HepG2 (cell line): ENCODE results near the gene ITIH1. TPM values are rescaled to one million over a fixed set of nuclear protein-coding genes. Genes with fewer than 3 reads are reported as not detected.

ENCODE experiments used
- AHDC1 ChIP-seq: sonication (generic); formaldehyde crosslinking; IDR thresholded peaks from 2 replicates; pipeline ENCODE4 v1.5.1; 2020; ENCODE audit warnings: mild to moderate bottlenecking, missing genetic modification reagents, borderline replicate concordance
- ARNT ChIP-seq: fragments of 450-650 bp; IDR thresholded peaks from 2 replicates; pipeline ENCODE4 v1.6.1; 2017
- DNMT1 ChIP-seq: sonication (generic); formaldehyde crosslinking; IDR thresholded peaks from 2 replicates; pipeline ENCODE4 v1.5.1; 2020; ENCODE audit warnings: mild to moderate bottlenecking, missing genetic modification reagents
- HES4 ChIP-seq: sonication (generic); formaldehyde crosslinking; IDR thresholded peaks from 2 replicates; pipeline ENCODE4 v1.9.0; 2021; ENCODE audit warnings: mild to moderate bottlenecking, missing genetic modification reagents, borderline replicate concordance
- HOXA3 ChIP-seq: sonication (generic); formaldehyde crosslinking; IDR thresholded peaks from 2 replicates; pipeline ENCODE4 v1.5.0; 2020; ENCODE audit warnings: missing genetic modification reagents
- KDM6A ChIP-seq: IDR thresholded peaks from 2 replicates; pipeline ENCODE4 v1.6.1; 2016; ENCODE audit warnings: low read depth
- MIER2 ChIP-seq: IDR thresholded peaks from 2 replicates; pipeline ENCODE4 v1.6.1; 2016; ENCODE audit warnings: missing biosample characterization, missing genetic modification reagents
- RXRB ChIP-seq: IDR thresholded peaks from 2 replicates; pipeline ENCODE4 v1.6.1; 2016; ENCODE audit warnings: borderline replicate concordance, missing genetic modification reagents, missing compliant biosample characterization
- TOPORS ChIP-seq: sonication (generic); formaldehyde crosslinking; IDR thresholded peaks from 2 replicates; pipeline ENCODE4 v1.8.0; 2023; ENCODE audit warnings: mild to moderate bottlenecking, missing genetic modification reagents
- ZBTB4 ChIP-seq: sonication (generic); formaldehyde crosslinking; IDR thresholded peaks from 2 replicates; pipeline ENCODE4 v1.4.0; 2020; ENCODE audit warnings: missing genetic modification reagents, mild to moderate bottlenecking, borderline replicate concordance
- ZMYM3 ChIP-seq: sonication (generic); formaldehyde crosslinking; IDR thresholded peaks from 2 replicates; pipeline ENCODE4 v1.5.1; 2020; ENCODE audit warnings: mild to moderate bottlenecking, missing genetic modification reagents
- ZNF367 ChIP-seq: sonication (generic); formaldehyde crosslinking; IDR thresholded peaks from 2 replicates; pipeline ENCODE4 v1.4.0; 2020; ENCODE audit warnings: missing genetic modification reagents, borderline replicate concordance
- ZNF446 ChIP-seq: sonication (generic); formaldehyde crosslinking; IDR thresholded peaks from 2 replicates; pipeline ENCODE4 v1.5.0; 2020; ENCODE audit warnings: mild to moderate bottlenecking, missing genetic modification reagents
- ZNF512 ChIP-seq: sonication (generic); formaldehyde crosslinking; IDR thresholded peaks from 2 replicates; pipeline ENCODE4 v1.4.0; 2020; ENCODE audit warnings: mild to moderate bottlenecking, missing genetic modification reagents
- ZNF557 ChIP-seq: sonication (generic); formaldehyde crosslinking; IDR thresholded peaks from 2 replicates; pipeline ENCODE4 v1.4.0; 2020; ENCODE audit warnings: missing genetic modification reagents
- ZNF570 ChIP-seq: sonication (generic); formaldehyde crosslinking; IDR thresholded peaks from 2 replicates; pipeline ENCODE4 v1.4.0; 2020; ENCODE audit warnings: mild to moderate bottlenecking, missing genetic modification reagents, borderline replicate concordance
- ZNF619 ChIP-seq: sonication (generic); formaldehyde crosslinking; IDR thresholded peaks from 2 replicates; pipeline ENCODE4 v1.4.0; 2020; ENCODE audit warnings: mild to moderate bottlenecking, missing genetic modification reagents
- ZNF674 ChIP-seq: sonication (generic); formaldehyde crosslinking; IDR thresholded peaks from 2 replicates; pipeline ENCODE4 v1.5.0; 2020; ENCODE audit warnings: low read depth, mild to moderate bottlenecking, missing genetic modification reagents
- ZNF747 ChIP-seq: sonication (generic); formaldehyde crosslinking; IDR thresholded peaks from 2 replicates; pipeline ENCODE4 v1.8.1; 2023; ENCODE audit warnings: missing genetic modification reagents, mild to moderate bottlenecking, borderline replicate concordance
- ZSCAN25 ChIP-seq: sonication (generic); formaldehyde crosslinking; IDR thresholded peaks from 2 replicates; pipeline ENCODE4 v1.8.0; 2022; ENCODE audit warnings: mild to moderate bottlenecking, missing genetic modification reagents
- polyA plus RNA-seq, 8 experiments: library from polyadenylated mRNA; depleted of rRNA in 3 of 8; stranded (reverse) in 7 of 8; unstranded in 1 of 8; fragments of >200 nt; fragmentation: Illumina TruSeq in 4 of 8; extraction: Trizol in 4 of 8; gene quantifications; 2 replicates each; pipeline versions ENCODE4 v1.2.1 to v1.2.3, GENCODE V29; 2011 to 2016; ENCODE audit warnings: low read depth in 4 of 8, missing spikeins in 1 of 8, mixed read lengths in 1 of 8; ENCODE audit not compliant: insufficient read depth in 1 of 8
- total RNA-seq, 5 experiments: library from RNA; depleted of rRNA; stranded (reverse); fragments of >200 nt; fragmentation: Illumina TruSeq; extraction: Trizol; gene quantifications; 2 replicates each; pipeline ENCODE4 v1.2.3, GENCODE V29; 2016; ENCODE audit warnings: low read depth in 1 of 5

Gene ITIH1
- total and polyA plus RNA-seq, 2 of the 13 experiments (the other 11 are each of a cell fraction or from before 2014, with no cell fraction given) = 12.3 to 19.6 TPM

- TF ChIP-seq AHDC1 (CRISPR knock-in tag) (no peak), ARNT (no peak), ZNF557 (no peak), TOPORS (CRISPR knock-in tag) (no peak), ZNF570 (no peak), ZSCAN25 (no peak), ZNF747 (CRISPR knock-in tag) (no peak), ZMYM3 (CRISPR knock-in tag) (no peak), ZBTB4 (CRISPR knock-in tag) (no peak), ZNF512 (no peak), ZNF446 (CRISPR knock-in tag) (no peak), ZNF674 (no peak), KDM6A (CRISPR knock-in tag) (no peak), HOXA3 (CRISPR knock-in tag) (no peak), ZNF619 (no peak), RXRB (CRISPR knock-in tag) (no peak), DNMT1 (CRISPR knock-in tag) (no peak), HES4 (CRISPR knock-in tag) (no peak), MIER2 (no peak), ZNF367 (CRISPR knock-in tag) (no peak)
These were observed 10.6 kb downstream of the ITIH1 start (continued) for GRCh38 chr3:52787672-52788625.
